ENCODE measurements around the gene KRTAP2-1. TPM values are rescaled to one million over a fixed set of nuclear protein-coding genes. Genes with fewer than 3 reads are reported as not detected.
"Not testable (repeated sequence)": the region's sequence is repeated elsewhere in the genome, so short reads cannot be mapped to it uniquely, and the experiment has no call there.

KRTAP2-1 gene
- total and polyA plus RNA-seq, 7 donors, result not detected

- Histone ChIP-seq H3K36me3 (no peaks in the 10 kb centered on the region), H3K9me3 (peaks cover 0 to 2% (median 0%) of the 10 kb centered on the region in 4 donors), H3K27me3 (peaks cover 0 to 24% (median 0%) of the 10 kb centered on the region in 3 donors), H3K27ac (no peak overlapping the region), H3K4me1 (no peaks in the 10 kb centered on the region), H3K4me3 (no peak overlapping the region)
- TF ChIP-seq POLR2A (IDR thresholded peaks at IDR 0.05) (no peak), POLR2AphosphoS5 (IDR thresholded peaks at IDR 0.05) (no peak), CTCF (IDR thresholded peaks at IDR 0.05) (no peak), EP300 (IDR thresholded peaks at IDR 0.05) (no peak)
- 39 to 59% methylated on average over 2 of the region's 2 CpGs for WGBS, 2 donors
- DNase-seq, result no peak
- intact Hi-C loops (cut with DNase I), result no loop called here
Measured at GRCh38 chr17:41049110-41049509, 2.0 kb upstream of the KRTAP2-1 start.

- Histone ChIP-seq H3K27ac (no peak overlapping the region), H3K9me3 (peaks cover 0 to 2% (median 0%) of the 10 kb centered on the region in 4 donors), H3K36me3 (no peaks in the 10 kb centered on the region), H3K27me3 (peaks cover 0 to 24% (median 0%) of the 10 kb centered on the region in 3 donors), H3K4me3 (no peak overlapping the region), H3K4me1 (no peaks in the 10 kb centered on the region)
- TF ChIP-seq POLR2A (IDR thresholded peaks at IDR 0.05), result no peak
- TF ChIP-seq POLR2AphosphoS5 (IDR thresholded peaks at IDR 0.05), result no peak
- 73 to 76% methylated on average over 7 of the region's 7 CpGs for WGBS, 2 donors
- intact Hi-C loops (cut with DNase I), result no loop called here
- no peak for DNase-seq
Measured at GRCh38 chr17:41048441-41048840, 1.3 kb upstream of the KRTAP2-1 start.

- H3K4me3 ChIP-seq, result no peak overlapping the region
- WGBS, 2 donors, result 95 to 97% methylated on average over 1 of the region's 1 CpG
- H3K9me3 ChIP-seq, result peaks cover 0 to 2% (median 0%) of the 10 kb centered on the region in 4 donors
- H3K27ac ChIP-seq, result no peak overlapping the region
- no peak for DNase-seq
- TF ChIP-seq EP300 (IDR thresholded peaks at IDR 0.05) (no peak), CTCF (IDR thresholded peaks at IDR 0.05) (no peak), POLR2A (IDR thresholded peaks at IDR 0.05) (no peak), POLR2AphosphoS5 (IDR thresholded peaks at IDR 0.05) (no peak)
- intact Hi-C loops (cut with DNase I), result no loop called here
- peaks cover 0 to 8% (median 0%) of the 10 kb centered on the region in 3 donors for H3K27me3 ChIP-seq
- no peaks in the 10 kb centered on the region for H3K36me3 ChIP-seq
- no peaks in the 10 kb centered on the region for H3K4me1 ChIP-seq
Measured at GRCh38 chr17:41042953-41043352, 4.2 kb downstream of the KRTAP2-1 start.

- H3K4me3 ChIP-seq; intact Hi-C loops (cut with DNase I); H3K27ac ChIP-seq; H3K27me3 ChIP-seq; H3K36me3 ChIP-seq; DNase-seq; H3K9me3 ChIP-seq; H3K4me1 ChIP-seq: not testable (repeated sequence)
- 79 to 89% methylated on average over 14 of the region's 14 CpGs for WGBS, 2 donors
Measured at GRCh38 chr17:41040783-41041571, 6.1 kb downstream of the KRTAP2-1 start, which contains the start of gene KRTAP1-1. Gene KRTAP1-1, minus strand, starts transcription at chr17:41041450. Its CDS starts 53 bp downstream, at chr17:41041397.

GRCh38 chr17:41037853-41038350 is 9.2 kb downstream of the KRTAP2-1 start:
- no peaks in the 10 kb centered on the region for H3K27me3 ChIP-seq
- no peak overlapping the region for H3K27ac ChIP-seq
- intact Hi-C loops (cut with DNase I), result no loop called here
- H3K36me3 ChIP-seq, result no peaks in the 10 kb centered on the region
- H3K4me1 ChIP-seq, result no peaks in the 10 kb centered on the region
- no peaks in the 10 kb centered on the region for H3K9me3 ChIP-seq
- no peak overlapping the region for H3K4me3 ChIP-seq
- TF ChIP-seq EP300 (IDR thresholded peaks at IDR 0.05) (no peak), POLR2AphosphoS5 (IDR thresholded peaks at IDR 0.05) (no peak), CTCF (IDR thresholded peaks at IDR 0.05) (no peak), POLR2A (IDR thresholded peaks at IDR 0.05) (no peak)
- 87 to 88% methylated on average over 2 of the region's 2 CpGs for WGBS, 2 donors
- DNase-seq, result no peak

GRCh38 chr17:41034346-41034935 is 12.7 kb downstream of the KRTAP2-1 start, which contains the start of gene KRTAP1-3:
Gene KRTAP1-3, minus strand, starts transcription at chr17:41034874. Its CDS starts 53 bp downstream, at chr17:41034821.
- 94% methylated on average over 10 of the region's 10 CpGs for WGBS, 2 donors
- H3K27me3 ChIP-seq; H3K4me3 ChIP-seq; H3K4me1 ChIP-seq; DNase-seq; H3K27ac ChIP-seq; H3K9me3 ChIP-seq; intact Hi-C loops (cut with DNase I); H3K36me3 ChIP-seq: not testable (repeated sequence)

Data from sigmoid colon (tissue), 7 donors.